Measurements from ENCODE around the gene TMEM151B. TPM values are rescaled to one million over a fixed set of nuclear protein-coding genes. Genes with fewer than 3 reads are reported as not detected.

The TMEM151B gene
- total and polyA plus RNA-seq, 2 of the 4 experiments (the other 2 are of a cell fraction), result not detected

- Histone ChIP-seq H2AK9ac (replicated peaks; ENCODE audit: low read depth, low read length, poor library complexity) (no peak overlapping the region), H3K9me1 (ENCODE audit: insufficient read depth, low read length) (peaks cover 4% of the 10 kb centered on the region; the same call in 1 of the 2 replicates), H3K18ac (ENCODE audit: low read depth, low read length) (no peak overlapping the region), H2BK120ac (ENCODE audit: low read depth, low read length) (no peak overlapping the region), H2AFZ (replicated peaks; ENCODE audit: low read length, poor library complexity) (no peak overlapping the region), H3K79me1 (ENCODE audit: low read depth in 1 of 2, low read length in 2 of 2) (no peaks in the 10 kb centered on the region), H3K4me2 (ENCODE audit: low read depth, low read length) (no peak overlapping the region), H3K14ac (replicated peaks; ENCODE audit: low read depth, low read length) (no peak overlapping the region), H2AK5ac (ENCODE audit: low read depth, low read length) (no peak overlapping the region), H3K27me3 (ENCODE audit: control insufficient read depth, insufficient read depth, low read length) (peaks cover 69% of the 10 kb centered on the region), H3K4ac (ENCODE audit: low read depth, low read length) (no peak overlapping the region), H2BK15ac (ENCODE audit: low read depth, low read length) (no peak overlapping the region), H4K5ac (ENCODE audit: low read depth, low read length) (no peak overlapping the region), H4K91ac (ENCODE audit: insufficient read depth, low read depth, low read length) (no peak overlapping the region), H2BK20ac (ENCODE audit: low read depth, low read length) (no peak overlapping the region), H3K23ac (ENCODE audit: low read depth, low read length) (no peak overlapping the region), H3K9me3 (ENCODE audit: control insufficient read depth, insufficient read depth, low read length) (no peaks in the 10 kb centered on the region), H3K4me3 (ENCODE audit: insufficient read depth, low read depth, low read length) (no peak overlapping the region), H4K8ac (ENCODE audit: low read depth in 2 of 2, low read length in 2 of 2) (no peak overlapping the region), H2BK5ac (ENCODE audit: low read depth, low read length, poor library complexity, severe bottlenecking) (no peak overlapping the region), H3K9ac (ENCODE audit: low read depth, low read length) (no peak overlapping the region), H3K27ac (ENCODE audit: insufficient read depth, low read length) (no peak overlapping the region), H3K36me3 (ENCODE audit: control insufficient read depth, insufficient read depth, low read length) (no peaks in the 10 kb centered on the region), H3K56ac (ENCODE audit: extremely low read depth, insufficient read depth, low read length) (no peak overlapping the region), H4K20me1 (ENCODE audit: insufficient read depth, low read length) (no peaks in the 10 kb centered on the region; the same call in 1 of the 2 replicates), H3K4me1 (ENCODE audit: control insufficient read depth, insufficient read depth, low read length) (no peaks in the 10 kb centered on the region)
- dilution Hi-C loops (cut with HindIII; ENCODE audit: low sequenced_read_pairs, unreplicated experiment), result no loop called here
- intact Hi-C loops (cut with micrococcal nuclease), result no loop called here
- DNase-seq, result no peak
- in situ Hi-C loops (cut with MboI; ENCODE audit: low sequenced_read_pairs), result no loop called here
- 91% methylated on average over 4 of the region's 23 CpGs; no CpG with 5 or more reads in 1 of the 2 experiments for WGBS, 2 experiments (ENCODE audit: extremely low coverage in 2 of 2, insufficient read length in 1 of 2)
- BruUV-seq (replicated peaks), result no TSS peak
- ATAC-seq (ENCODE audit: low read depth), result no peak
- ChIA-PET CTCF (no interaction called here), POLR2A (ENCODE audit: unreplicated experiment) (interaction anchor here (0.6 kb wide), 1 partner anchor 192 kb away, joined by 11 read pairs; no protein-coding TSS in a partner anchor)
- no peak for TF ChIP-seq RCOR1 (IDR thresholded peaks at IDR 0.05; ENCODE audit: insufficient replicate concordance, low read length)
- TF ChIP-seq MXI1 (IDR thresholded peaks at IDR 0.05; ENCODE audit: borderline replicate concordance, low read depth, low read length), result no peak
Observed at GRCh38 chr6:44276667-44277640, 6.7 kb downstream of the TMEM151B start.
